Thoracic aorta (tissue), 2 donors: ENCODE data around the gene MUC4. TPM values are rescaled to one million over a fixed set of nuclear protein-coding genes. Genes with fewer than 3 reads are reported as not detected.
"Not testable (repeated sequence)": the region's sequence is repeated elsewhere in the genome, so short reads cannot be mapped to it uniquely, and the experiment has no call there.

Experiments used
- ATAC-seq: fragments of 150-250 bp; one replicate; pipeline ENCODE4 v1.8.0; 2017; ENCODE audit warnings: low read depth; ENCODE audit not compliant: insufficient number of reproducible peaks, low FRiP score
- DNase-seq: peaks from one replicate; pipeline ENCODE4 v3.0.0-alpha.2; 2020; ENCODE audit warnings: low spot score
- H3K27ac ChIP-seq, 2 donors: fragments of 200-600 bp; sonication (generic); 1 replicate in 1 of 2; 2 replicates in 1 of 2; pipeline ENCODE4 v1.5.1; 2016; ENCODE audit warnings: mild to moderate bottlenecking in 2 of 2, moderate library complexity in 2 of 2
- H3K27me3 ChIP-seq: fragments of 200-600 bp; sonication (generic); replicated peaks from 2 replicates; pipeline ENCODE4 v1.6.0; 2016; ENCODE audit warnings: mild to moderate bottlenecking; ENCODE audit not compliant: insufficient read depth
- H3K36me3 ChIP-seq: fragments of 200-600 bp; sonication (generic); one replicate; pipeline ENCODE4 v1.5.1; 2016
- H3K4me1 ChIP-seq, 2 donors: fragments of 200-600 bp; sonication (generic); 1 replicate in 1 of 2; 2 replicates in 1 of 2; pipeline versions ENCODE4 v1.5.1 to v1.6.0; 2016; ENCODE audit warnings: low read depth in 2 of 2, mild to moderate bottlenecking in 1 of 2; ENCODE audit not compliant: control insufficient read depth in 1 of 2
- H3K4me3 ChIP-seq: fragments of 200-600 bp; sonication (generic); 2 replicates; pipeline ENCODE4 v1.5.1; 2016; ENCODE audit warnings: mild to moderate bottlenecking
- H3K9me3 ChIP-seq: fragments of 200-600 bp; sonication (generic); 2 replicates; pipeline ENCODE4 v1.5.1; 2016
- total RNA-seq, 2 donors: library from RNA; depleted of rRNA; stranded (reverse); fragments of >200 nt; gene quantifications; one replicate each; pipeline versions ENCODE4 v1.1.0 to v1.2.3, GENCODE V29; 2016
- TF ChIP-seq, protein P1 (sequence below): fragments of 200-600 bp; sonication (generic); IDR thresholded peaks from one replicate; pipeline ENCODE4 v1.5.1; 2019; ENCODE audit warnings: antibody characterized with exemption

MUC4 gene
- total RNA-seq, 2 donors from 2014 or later: not detected

DNA sequence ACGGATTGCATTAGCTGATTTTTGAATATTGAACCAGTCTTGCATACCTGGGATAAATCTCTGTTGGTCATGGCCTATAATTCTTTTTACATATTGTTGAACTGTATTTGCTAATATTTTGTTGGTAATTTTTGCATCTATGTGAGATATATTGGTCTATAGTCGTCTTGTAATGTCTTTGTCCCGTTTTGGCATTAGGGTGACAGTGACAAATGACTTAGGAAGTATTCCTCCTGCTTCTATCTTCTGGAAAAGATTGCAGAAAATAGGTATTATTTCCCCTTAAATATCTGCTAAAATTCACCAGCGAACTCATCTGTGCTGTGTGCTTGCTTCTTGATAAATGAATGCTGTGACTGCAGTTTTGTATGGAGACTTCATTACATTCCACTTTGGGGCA is 67.3 kb downstream of the MUC4 start:
- Histone ChIP-seq H3K36me3 (no peaks in the 10 kb centered on the region), H3K4me3 (no peak overlapping the region), H3K27me3 (no peaks in the 10 kb centered on the region), H3K27ac (no peak overlapping the region), H3K9me3 (no peaks in the 10 kb centered on the region), H3K4me1 (no peaks in the 10 kb centered on the region)
- ATAC-seq (no peak), DNase-seq (no peak)
- TF ChIP-seq, protein P1, sequence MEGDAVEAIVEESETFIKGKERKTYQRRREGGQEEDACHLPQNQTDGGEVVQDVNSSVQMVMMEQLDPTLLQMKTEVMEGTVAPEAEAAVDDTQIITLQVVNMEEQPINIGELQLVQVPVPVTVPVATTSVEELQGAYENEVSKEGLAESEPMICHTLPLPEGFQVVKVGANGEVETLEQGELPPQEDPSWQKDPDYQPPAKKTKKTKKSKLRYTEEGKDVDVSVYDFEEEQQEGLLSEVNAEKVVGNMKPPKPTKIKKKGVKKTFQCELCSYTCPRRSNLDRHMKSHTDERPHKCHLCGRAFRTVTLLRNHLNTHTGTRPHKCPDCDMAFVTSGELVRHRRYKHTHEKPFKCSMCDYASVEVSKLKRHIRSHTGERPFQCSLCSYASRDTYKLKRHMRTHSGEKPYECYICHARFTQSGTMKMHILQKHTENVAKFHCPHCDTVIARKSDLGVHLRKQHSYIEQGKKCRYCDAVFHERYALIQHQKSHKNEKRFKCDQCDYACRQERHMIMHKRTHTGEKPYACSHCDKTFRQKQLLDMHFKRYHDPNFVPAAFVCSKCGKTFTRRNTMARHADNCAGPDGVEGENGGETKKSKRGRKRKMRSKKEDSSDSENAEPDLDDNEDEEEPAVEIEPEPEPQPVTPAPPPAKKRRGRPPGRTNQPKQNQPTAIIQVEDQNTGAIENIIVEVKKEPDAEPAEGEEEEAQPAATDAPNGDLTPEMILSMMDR: no peak

DNA sequence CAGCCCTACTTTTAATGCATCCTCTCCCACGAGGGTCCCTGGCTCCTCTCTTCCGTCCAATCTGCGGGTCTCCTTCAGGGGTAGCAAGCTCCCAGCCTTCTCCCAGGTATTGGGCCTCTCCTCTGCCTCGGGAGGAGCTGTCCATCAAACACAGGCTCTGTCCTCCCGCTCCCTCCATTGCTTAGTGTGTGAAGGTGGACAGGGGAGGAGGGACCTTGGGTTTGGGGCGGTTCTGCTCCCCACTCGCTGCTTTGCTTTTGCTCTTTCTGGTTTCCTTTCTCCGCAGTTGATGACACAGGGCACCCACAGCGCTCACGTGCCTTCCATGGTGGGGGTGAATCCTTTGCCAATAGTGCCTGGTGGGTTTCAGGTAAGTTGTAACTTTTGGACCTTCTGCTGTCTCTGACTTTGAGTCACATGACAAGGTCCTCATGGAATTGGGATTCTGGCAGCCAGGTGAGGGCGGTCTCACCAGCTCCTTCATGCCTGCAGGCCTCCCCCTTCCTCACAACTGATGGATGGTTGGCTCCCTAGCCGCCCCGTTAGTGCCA is 72.1 kb downstream of the MUC4 start:
- Histone ChIP-seq H3K27me3 (no peaks in the 10 kb centered on the region), H3K4me1 (no peaks in the 10 kb centered on the region), H3K9me3 (no peaks in the 10 kb centered on the region), H3K27ac (no peak overlapping the region), H3K36me3 (no peaks in the 10 kb centered on the region), H3K4me3 (no peak overlapping the region)
- DNase-seq (no peak), ATAC-seq (no peak)
- TF ChIP-seq, protein P1: no peak

DNA sequence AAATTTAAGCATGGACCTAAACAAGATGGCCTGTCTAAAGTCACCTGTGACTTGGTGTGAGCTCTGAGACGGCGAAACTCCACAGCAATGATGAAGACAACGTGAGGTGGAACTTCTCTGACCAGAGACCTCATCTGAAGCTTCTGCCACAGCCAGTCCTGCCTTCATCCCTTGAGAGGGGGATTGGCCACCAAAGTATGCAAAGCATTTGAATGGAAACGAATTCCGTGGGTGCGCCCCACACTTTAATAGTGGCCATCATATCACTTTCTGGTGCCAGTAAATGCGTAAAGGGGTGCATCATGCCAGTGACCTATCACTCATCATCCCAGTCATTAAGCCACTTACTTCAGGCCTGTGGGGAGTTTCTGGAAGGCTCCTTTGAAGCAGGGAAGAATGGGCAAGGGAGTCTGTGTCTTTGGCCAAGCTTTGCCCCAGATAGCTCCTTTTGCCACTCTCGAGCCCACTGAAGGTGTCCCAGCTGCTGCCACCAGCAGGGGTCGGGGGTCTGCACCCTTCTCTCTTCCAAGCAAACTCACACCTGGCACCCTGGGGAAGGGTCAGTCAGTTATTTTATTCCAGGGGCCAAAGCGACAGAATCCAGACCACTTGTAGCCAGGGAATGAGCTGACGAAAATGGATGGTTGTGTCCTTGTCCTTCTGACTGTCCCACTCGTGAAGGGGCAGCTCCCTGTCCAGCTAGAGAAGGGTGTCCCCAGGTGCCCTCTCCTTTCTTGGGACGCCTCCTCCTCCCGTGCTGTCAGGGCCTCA is 73.3 kb downstream of the MUC4 start:
- Histone ChIP-seq H3K4me3 (no peak overlapping the region), H3K36me3 (no peaks in the 10 kb centered on the region), H3K27me3 (no peaks in the 10 kb centered on the region), H3K9me3 (no peaks in the 10 kb centered on the region), H3K27ac (no peak overlapping the region), H3K4me1 (no peaks in the 10 kb centered on the region)
- TF ChIP-seq, protein P1: no peak
- ATAC-seq (no peak), DNase-seq (no peak)

DNA sequence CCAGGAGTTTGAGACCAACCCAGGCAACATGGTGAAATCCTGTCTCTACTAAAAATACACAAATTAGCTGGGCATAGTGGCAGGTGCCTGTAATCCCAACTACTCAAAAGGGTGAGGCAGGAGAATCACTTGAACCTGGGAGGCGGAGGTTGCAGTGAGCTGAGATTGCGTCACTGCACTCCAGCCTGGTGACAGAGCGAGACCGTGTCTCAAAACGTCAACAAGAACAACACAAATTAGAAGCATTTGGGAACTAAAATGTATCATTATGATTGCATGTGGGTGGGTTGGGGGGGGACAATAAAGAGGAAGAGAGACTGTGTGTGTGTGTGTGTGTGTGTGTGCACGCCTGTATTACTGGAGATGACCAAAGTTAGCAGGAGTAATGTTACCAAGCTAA is 73.9 kb downstream of the MUC4 start:
- not testable (repeated sequence) for H3K4me3 ChIP-seq, ATAC-seq, H3K9me3 ChIP-seq, H3K27me3 ChIP-seq, H3K36me3 ChIP-seq, DNase-seq, H3K4me1 ChIP-seq, H3K27ac ChIP-seq

DNA sequence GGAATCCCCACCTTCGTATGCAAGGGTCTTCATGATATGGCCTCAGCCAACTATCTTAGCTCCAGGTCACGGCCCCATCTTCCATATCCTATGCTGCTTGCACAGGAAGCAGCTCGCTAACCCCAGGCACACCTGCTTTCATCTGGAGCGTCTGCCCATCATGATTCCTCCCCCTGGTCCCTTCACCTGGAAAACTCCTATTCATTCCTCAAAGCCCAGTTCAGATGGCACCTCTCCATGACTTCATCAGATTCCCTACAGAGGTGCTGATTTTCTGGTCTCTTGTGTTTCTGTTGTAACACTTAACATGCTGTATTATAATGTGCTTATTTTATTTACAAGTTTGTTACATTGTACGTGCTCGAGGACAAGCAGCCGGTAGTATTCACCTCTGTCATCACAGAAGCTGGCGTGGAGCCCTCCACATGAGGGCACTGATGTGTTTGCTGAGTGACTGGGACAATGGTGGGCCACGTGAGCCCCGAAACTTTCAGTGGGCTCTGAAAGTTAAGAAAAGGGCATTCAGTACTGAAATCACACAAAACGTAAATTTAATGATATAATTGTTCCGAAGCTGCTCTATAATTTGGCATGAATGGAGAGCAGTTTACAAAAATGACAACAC is 74.8 kb downstream of the MUC4 start:
- no peaks in the 10 kb centered on the region for H3K27me3 ChIP-seq
- no peak overlapping the region for H3K27ac ChIP-seq
- DNase-seq (no peak), ATAC-seq (no peak)
- H3K4me1 ChIP-seq: no peaks in the 10 kb centered on the region
- no peaks in the 10 kb centered on the region for H3K9me3 ChIP-seq
- no peaks in the 10 kb centered on the region for H3K36me3 ChIP-seq
- TF ChIP-seq, protein P1: no peak
- H3K4me3 ChIP-seq: no peak overlapping the region
